HCT116 (cell line): ENCODE measurements around the gene LRRC4C. TPM values are rescaled to one million over a fixed set of nuclear protein-coding genes. Genes with fewer than 3 reads are reported as not detected.

Experiments
- ATAC-seq: fragments of 200-7000 bp; cut with Tn5 transposase; 2 replicates; pipeline ENCODE4 v1.9.1; 2020; ENCODE audit warnings: mild to moderate bottlenecking, moderate library complexity
- BruUV-seq: library from RNA; stranded (reverse); fragments of 400-500 nt; replicated peaks from 2 replicates; lab custom pipeline; 2021; lab: Mats Ljungman, UMichigan
- CTCF ChIA-PET: fragments of 300-600 bp; sonication (Branson Sonifier 250); formaldehyde crosslinking; loops from one replicate; lab custom pipeline; 2021; ENCODE audit warnings: antibody characterized with exemption; lab: Charles Lee
- POLR2A ChIA-PET: fragments of 300-600, 350-600 bp; sonication (Branson Sonifier 250); formaldehyde crosslinking; loops from one replicate; lab custom pipeline; 2021; ENCODE audit warnings: antibody characterized with exemption; lab: Charles Lee
- RAD21 ChIA-PET, 2 experiments: fragments of 300-600 bp; sonication (Branson Sonifier 250); formaldehyde crosslinking; loops; one replicate each; lab custom pipeline; 2023; ENCODE audit warnings: low total read pairs in 2 of 2; ENCODE audit not compliant: uncharacterized antibody in 2 of 2, unreplicated experiment in 2 of 2, low non-redundant PET in 1 of 2; lab: Charles Lee
- DNase-seq: peaks from one replicate; pipeline ENCODE4 v3.0.0-alpha.2; 2010; ENCODE audit warnings: low read depth, low spot score
- H2AFZ ChIP-seq: fragments of 200-600 bp; shearing (Covaris generic), sonication (generic); 2 replicates; pipeline ENCODE4 v1.6.1; 2017; ENCODE audit warnings: low read depth, mixed run types, mixed read lengths, antibody characterized with exemption, low read length; ENCODE audit not compliant: poor library complexity, severe bottlenecking
- H3K27ac ChIP-seq: 2 replicates; pipeline ENCODE4 v1.5.1; 2012; ENCODE audit warnings: low read depth, low read length
- H3K27me3 ChIP-seq: fragments of 200-600 bp; sonication (generic); 2 replicates; pipeline ENCODE4 v1.6.1; 2016; ENCODE audit warnings: mixed run types, low read length, mixed read lengths; ENCODE audit not compliant: insufficient read depth
- H3K36me3 ChIP-seq, 2 experiments: fragments of 200-500 bp in 1 of 2; fragments of 200-600 bp in 1 of 2; sonication (Bioruptor generic) in 1 of 2; sonication (generic) in 1 of 2; 2 replicates each; pipeline versions ENCODE4 v1.5.1 to v1.6.1; 2014 to 2016; ENCODE audit warnings: low read length in 2 of 2, inconsistent platforms in 1 of 2, mixed read lengths in 1 of 2, mixed run types in 1 of 2; ENCODE audit not compliant: insufficient read depth in 2 of 2, control insufficient read depth in 1 of 2
- H3K4me1 ChIP-seq, 2 experiments: fragments of 200-600 bp in 1 of 2; sonication (generic) in 1 of 2; 2 replicates each; pipeline versions ENCODE4 v1.5.1 to v1.6.1; 2012 to 2017; ENCODE audit warnings: low read length in 2 of 2, inconsistent platforms in 1 of 2, mild to moderate bottlenecking in 1 of 2, mixed read lengths in 1 of 2, mixed run types in 1 of 2, moderate library complexity in 1 of 2; ENCODE audit not compliant: insufficient read depth in 2 of 2, control insufficient read depth in 1 of 2
- H3K4me2 ChIP-seq: fragments of 200-600 bp; sonication (generic); 2 replicates; pipeline ENCODE4 v1.6.1; 2017; ENCODE audit warnings: mixed run types, low read length, mixed read lengths
- H3K4me3 ChIP-seq, 2 experiments: fragments of 200-600 bp in 1 of 2; sonication (generic) in 1 of 2; replicated peaks in 1 of 2; 2 replicates each; pipeline ENCODE4 v1.5.1; 2011 to 2016; ENCODE audit warnings: low read length in 2 of 2, control low read depth in 1 of 2, low read depth in 1 of 2, mild to moderate bottlenecking in 1 of 2, mixed read lengths in 1 of 2, mixed run types in 1 of 2
- H3K79me2 ChIP-seq: fragments of 200-600 bp; sonication (generic); 2 replicates; pipeline ENCODE4 v1.6.1; 2017; ENCODE audit warnings: mild to moderate bottlenecking, mixed run types, low read length, moderate library complexity, mixed read lengths; ENCODE audit not compliant: insufficient read depth
- H3K9ac ChIP-seq: fragments of 200-600 bp; sonication (generic); 2 replicates; pipeline ENCODE4 v1.6.1; 2016; ENCODE audit warnings: low read length, mixed read lengths
- H3K9me2 ChIP-seq: fragments of 200-600 bp; sonication (generic), shearing (Covaris generic); 2 replicates; pipeline ENCODE4 v1.6.1; 2017; ENCODE audit warnings: mixed run types, mild to moderate bottlenecking, moderate library complexity; ENCODE audit not compliant: insufficient read depth
- H3K9me3 ChIP-seq, 2 experiments: fragments of 200-500 bp in 1 of 2; fragments of 200-600 bp in 1 of 2; sonication (Bioruptor generic) in 1 of 2; sonication (generic) in 1 of 2; 2 replicates each; pipeline ENCODE4 v1.6.1; 2014 to 2017; ENCODE audit warnings: low read length in 2 of 2, mixed read lengths in 2 of 2, inconsistent platforms in 1 of 2, low read depth in 1 of 2, mild to moderate bottlenecking in 1 of 2, mixed run types in 1 of 2, moderate library complexity in 1 of 2; ENCODE audit not compliant: control insufficient read depth in 1 of 2, insufficient read depth in 1 of 2
- H4K20me1 ChIP-seq: fragments of 200-600 bp; sonication (generic), shearing (Covaris generic); 2 replicates; pipeline ENCODE4 v1.6.1; 2017; ENCODE audit warnings: mixed run types, mild to moderate bottlenecking, moderate library complexity; ENCODE audit not compliant: insufficient read depth
- CBX3 ChIP-seq: IDR thresholded peaks from 2 replicates; pipeline ENCODE4 v1.6.1; 2012; ENCODE audit warnings: low read depth
- CTCF ChIP-seq, 3 experiments: fragments of 200-600 bp in 1 of 3; sonication (generic) in 1 of 3; IDR thresholded peaks in 2 of 3; conservative IDR thresholded peaks in 1 of 3; 2 replicates each; pipeline ENCODE4 v1.5.1; 2012 to 2017; ENCODE audit warnings: low read depth in 2 of 3, low read length in 2 of 3, antibody characterized with exemption in 1 of 3, borderline replicate concordance in 1 of 3, control low read depth in 1 of 3, mild to moderate bottlenecking in 1 of 3, mixed read lengths in 1 of 3, mixed run types in 1 of 3, moderate library complexity in 1 of 3; ENCODE audit not compliant: insufficient read depth in 1 of 3
- EGR1 ChIP-seq: IDR thresholded peaks from 2 replicates; pipeline ENCODE4 v1.6.1; 2012; ENCODE audit warnings: low read depth
- EZH2 ChIP-seq: fragments of 200-600 bp; sonication (generic); IDR thresholded peaks from 2 replicates; pipeline ENCODE4 v1.6.1; 2017; ENCODE audit warnings: antibody characterized with exemption, mixed run types
- EZH2phosphoT487 ChIP-seq: fragments of 200-600 bp; IDR thresholded peaks from 2 replicates; pipeline ENCODE4 v1.6.1; 2018; ENCODE audit warnings: antibody characterized with exemption, borderline replicate concordance
- FOSL1 ChIP-seq: IDR thresholded peaks from 2 replicates; pipeline ENCODE4 v1.6.1; 2012; ENCODE audit warnings: low read depth
- JUND ChIP-seq: IDR thresholded peaks from 2 replicates; pipeline ENCODE4 v1.6.1; 2012
- POLR2AphosphoS5 ChIP-seq: IDR thresholded peaks from 2 replicates; pipeline ENCODE4 v1.6.1; 2011; ENCODE audit warnings: mild to moderate bottlenecking, low read depth, low read length, moderate library complexity
- RAD21 ChIP-seq: IDR thresholded peaks from 2 replicates; pipeline ENCODE4 v1.6.1; 2012; ENCODE audit warnings: low read depth, mild to moderate bottlenecking
- SRF ChIP-seq: IDR thresholded peaks from 2 replicates; pipeline ENCODE4 v1.6.1; 2012; ENCODE audit warnings: low read depth
- TCF7L2 ChIP-seq: IDR thresholded peaks from 2 replicates; pipeline ENCODE4 v1.7.0; 2011; ENCODE audit warnings: borderline replicate concordance, inconsistent platforms; ENCODE audit not compliant: insufficient read depth, insufficient read length; ENCODE audit errors: extremely low read depth
- YY1 ChIP-seq: IDR thresholded peaks from 2 replicates; pipeline ENCODE4 v1.6.1; 2011; ENCODE audit warnings: low read length, low read depth, moderate library complexity, mild to moderate bottlenecking; ENCODE audit not compliant: insufficient replicate concordance; ENCODE audit errors: extremely low read depth
- ZBTB33 ChIP-seq: IDR thresholded peaks from 2 replicates; pipeline ENCODE4 v1.6.1; 2011; ENCODE audit warnings: mild to moderate bottlenecking, low read length, moderate library complexity; ENCODE audit not compliant: insufficient replicate concordance; ENCODE audit errors: extremely low read depth
- ZFX ChIP-seq: fragments of 450-650 bp; IDR thresholded peaks from 2 replicates; pipeline ENCODE4 v1.6.1; 2017
- ZNF274 ChIP-seq: fragments of 200-500 bp; sonication (Bioruptor generic); IDR thresholded peaks from 2 replicates; pipeline ENCODE4 v1.6.1; 2014; ENCODE audit warnings: mild to moderate bottlenecking, low read depth, low read length, inconsistent platforms
- intact Hi-C: fragments of 100-400 bp; cut with micrococcal nuclease; formaldehyde crosslinking; loops from 2 replicates; pipeline ENCODE4 v1.10.0; 2022
- total RNA-seq: library from RNA; stranded (reverse); gene quantifications from one replicate; pipeline ENCODE4 v1.2.1, GENCODE V29; 2021; ENCODE audit not compliant: unreplicated experiment
- TF ChIP-seq, protein P1 (sequence below): IDR thresholded peaks from 2 replicates; pipeline ENCODE4 v1.6.1; 2012

The LRRC4C gene
- total RNA-seq, 1 experiment from 2014 or later: not detected

GRCh38 chr11:41309111-41309522 is 150.3 kb downstream of the LRRC4C start (continued):
- no peak for TF ChIP-seq POLR2AphosphoS5

DNA sequence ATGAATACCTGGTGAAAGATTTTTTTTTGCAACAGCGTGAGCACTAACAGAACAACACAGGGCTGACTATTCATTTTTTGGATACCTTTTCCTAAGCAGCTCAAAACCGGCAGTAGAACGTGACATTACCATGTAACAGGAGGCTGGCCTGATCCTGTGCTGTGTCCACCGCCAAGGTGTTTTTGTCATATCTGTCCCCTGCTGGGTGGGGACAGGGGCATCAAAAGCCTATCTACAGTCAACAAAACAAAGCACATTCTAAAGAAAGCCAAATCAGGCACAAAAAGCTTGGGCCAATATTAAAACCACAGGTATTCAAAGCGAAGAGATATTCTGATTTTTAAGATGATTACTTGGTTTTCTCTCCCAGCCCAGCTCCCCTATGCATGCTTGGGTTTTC is 151.2 kb downstream of the LRRC4C start:
- no TSS peak for BruUV-seq
- DNase-seq (no peak), ATAC-seq (no peak)
- no peak overlapping the region for H3K9ac ChIP-seq
- H3K27ac ChIP-seq: no peak overlapping the region
- peaks cover 4 to 7% of the 10 kb centered on the region in 2 experiments; a peak in 2 of 4 replicates for H3K9me3 ChIP-seq
- POLR2A ChIA-PET: no interaction called here
- no peaks in the 10 kb centered on the region for H3K79me2 ChIP-seq
- H3K27me3 ChIP-seq: no peaks in the 10 kb centered on the region
- no peaks in the 10 kb centered on the region for H4K20me1 ChIP-seq
- no peaks in the 10 kb centered on the region for H3K9me2 ChIP-seq
- RAD21 ChIA-PET: no interaction called here
- no peak for TF ChIP-seq YY1
- TF ChIP-seq, protein P1, sequence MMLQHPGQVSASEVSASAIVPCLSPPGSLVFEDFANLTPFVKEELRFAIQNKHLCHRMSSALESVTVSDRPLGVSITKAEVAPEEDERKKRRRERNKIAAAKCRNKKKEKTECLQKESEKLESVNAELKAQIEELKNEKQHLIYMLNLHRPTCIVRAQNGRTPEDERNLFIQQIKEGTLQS: no peak
- no peak for TF ChIP-seq ZBTB33
- TF ChIP-seq CTCF (IDR thresholded peaks at IDR 0.05 in 2 of 3, conservative IDR thresholded peaks at IDR 0.05 in 1 of 3; ENCODE audit: borderline replicate concordance in 1 of 3, insufficient read depth in 1 of 3, low read depth in 2 of 3, low read length in 2 of 3): no peak
- no peak for TF ChIP-seq JUND
- no peak for TF ChIP-seq SRF
- TF ChIP-seq EZH2: no peak
- TF ChIP-seq RAD21: no peak
- TF ChIP-seq TCF7L2: no peak
- no peak for TF ChIP-seq CBX3
- TF ChIP-seq ZFX: no peak
- TF ChIP-seq POLR2AphosphoS5: no peak
- no peak for TF ChIP-seq EZH2phosphoT487
- TF ChIP-seq EGR1: no peak
- TF ChIP-seq ZNF274: no peak
- TF ChIP-seq FOSL1: no peak
- no peaks in the 10 kb centered on the region for H3K4me1 ChIP-seq
- no peaks in the 10 kb centered on the region for H3K36me3 ChIP-seq
- CTCF ChIA-PET: no interaction called here
- intact Hi-C loops: no loop called here
- H3K4me2 ChIP-seq: no peak overlapping the region
- H2AFZ ChIP-seq: no peak overlapping the region
- no peak overlapping the region for H3K4me3 ChIP-seq
